ENCODE measurements around the gene AMDHD2. TPM values are rescaled to one million over a fixed set of nuclear protein-coding genes. Genes with fewer than 3 reads are reported as not detected.

AMDHD2 gene
- total and polyA plus RNA-seq, 2 of the 13 experiments (the other 11 are each of a cell fraction or from before 2014, with no cell fraction given): 33.5 to 39.1 TPM

GRCh38 chr16:2520097-2520783 lies at the start of gene AMDHD2 (continued):
- TF ChIP-seq MAF1 (CRISPR knock-in tag; IDR thresholded peaks at IDR 0.05; ENCODE audit: borderline replicate concordance): no peak
- TF ChIP-seq NONO (IDR thresholded peaks at IDR 0.05): no peak
- no peak; the same call in 1 of the 2 replicates for TF ChIP-seq NONO (CRISPR knock-in tag; conservative IDR thresholded peaks at IDR 0.05)
- no peak for TF ChIP-seq ATF6 (CRISPR knock-in tag; conservative IDR thresholded peaks at IDR 0.05)
- TF ChIP-seq ATAD3A (CRISPR knock-in tag; IDR thresholded peaks at IDR 0.05): no peak
- TF ChIP-seq ZNF317 (CRISPR knock-in tag; IDR thresholded peaks at IDR 0.05): no peak
- TF ChIP-seq BATF2 (CRISPR knock-in tag; IDR thresholded peaks at IDR 0.05): no peak
- no peak for TF ChIP-seq ZNF510 (CRISPR knock-in tag; IDR thresholded peaks at IDR 0.05; ENCODE audit: low read depth)
- no peak for TF ChIP-seq ZNF331 (CRISPR knock-in tag; IDR thresholded peaks at IDR 0.05)
- peak; percentile 28; the same call in 1 of the 2 replicates for TF ChIP-seq TAF1 (CRISPR knock-in tag; IDR thresholded peaks at IDR 0.05)
- no peak for TF ChIP-seq MAFG (CRISPR knock-in tag; IDR thresholded peaks at IDR 0.05)
- no peak for TF ChIP-seq NFRKB (IDR thresholded peaks at IDR 0.05)
- peak; percentile 54; the same call in 1 of the 2 replicates for TF ChIP-seq EEA1 (CRISPR knock-in tag; IDR thresholded peaks at IDR 0.05; ENCODE audit: borderline replicate concordance)
- TF ChIP-seq ZNF784 (CRISPR knock-in tag; IDR thresholded peaks at IDR 0.05; ENCODE audit: borderline replicate concordance): no peak
- TF ChIP-seq FOXA1 (IDR thresholded peaks at IDR 0.05): no peak
- TF ChIP-seq FOXA1 (CRISPR knock-in tag; IDR thresholded peaks at IDR 0.05): peak; percentile 26; the same call in 1 of the 2 replicates
- no peak for TF ChIP-seq SALL2 (CRISPR knock-in tag; IDR thresholded peaks at IDR 0.05)
- no peak for TF ChIP-seq AHDC1 (CRISPR knock-in tag; IDR thresholded peaks at IDR 0.05; ENCODE audit: borderline replicate concordance)
- TF ChIP-seq POLR2AphosphoS5 (IDR thresholded peaks at IDR 0.05; ENCODE audit: low read depth, low read length): peak; percentile 62
- TF ChIP-seq REXO4 (CRISPR knock-in tag; IDR thresholded peaks at IDR 0.05; ENCODE audit: borderline replicate concordance): no peak
- TF ChIP-seq GMEB2 (CRISPR knock-in tag; IDR thresholded peaks at IDR 0.05; ENCODE audit: low read depth): no peak
